Colonic mucosa (tissue), 4 donors: ENCODE results near the gene AKR1B15. TPM values are rescaled to one million over a fixed set of nuclear protein-coding genes. Genes with fewer than 3 reads are reported as not detected.
"Not testable (repeated sequence)": the region's sequence is repeated elsewhere in the genome, so short reads cannot be mapped to it uniquely, and the experiment has no call there.

Experiments
- DNase-seq: peaks from one replicate; pipeline ENCODE4 v3.0.0-alpha.2; 2020
- H3K27ac ChIP-seq: fragments of 200-600 bp; one replicate; pipeline ENCODE4 v1.8.0; 2021
- H3K27me3 ChIP-seq: fragments of 200-600 bp; one replicate; pipeline ENCODE4 v1.8.0; 2021
- H3K36me3 ChIP-seq: fragments of 200-600 bp; one replicate; pipeline ENCODE4 v1.8.0; 2021
- H3K4me1 ChIP-seq: fragments of 200-600 bp; one replicate; pipeline ENCODE4 v1.8.0; 2021; ENCODE audit warnings: mild to moderate bottlenecking
- H3K4me3 ChIP-seq: fragments of 200-600 bp; one replicate; pipeline ENCODE4 v1.8.0; 2021
- H3K9ac ChIP-seq, 2 donors: one replicate each; pipeline ENCODE4 v1.7.0; 2013; ENCODE audit warnings: control low read depth in 2 of 2, low read depth in 2 of 2, low read length in 2 of 2
- H3K9me3 ChIP-seq: fragments of 200-600 bp; one replicate; pipeline ENCODE4 v1.8.0; 2021
- CTCF ChIP-seq: fragments of 200-600 bp; IDR thresholded peaks from one replicate; pipeline ENCODE4 v1.8.0; 2022; ENCODE audit warnings: antibody characterized with exemption, mild to moderate bottlenecking
- intact Hi-C: fragments of 100-400 bp; cut with DNase I; formaldehyde crosslinking; loops from one replicate; pipeline ENCODE4 v1.14.1; 2022
- total RNA-seq, 2 donors: library from RNA; stranded (reverse); fragmentation: NEBNext Ultra II Directional in 1 of 2; extraction: Animal tissue kit (Norgen Biotek cat#: 25700) in 1 of 2; gene quantifications; one replicate each; pipeline ENCODE4 v1.2.1, GENCODE V29; 2021
- donor health status: healthy.
- donor health status: DM: no; HTN: no; CAD: no.
- donor health status: DM: no; HTN: no; CAD: no.

AKR1B15 gene
- total RNA-seq, 2 donors from 2014 or later: 6.5 to 10.6 TPM

GRCh38 chr7:134514106-134514505 lies 34.8 kb upstream of the AKR1B15 start:
- H3K36me3 ChIP-seq: no peaks in the 10 kb centered on the region
- H3K27me3 ChIP-seq: no peaks in the 10 kb centered on the region
- no peaks in the 10 kb centered on the region for H3K4me1 ChIP-seq
- no peaks in the 10 kb centered on the region for H3K9me3 ChIP-seq
- intact Hi-C loops: loop anchor here (2.0 kb wide), 1 partner anchor 93 kb away; no protein-coding TSS in a partner anchor
- no peak overlapping the region for H3K4me3 ChIP-seq
- no peak overlapping the region for H3K9ac ChIP-seq
- TF ChIP-seq CTCF: no peak
- no peak overlapping the region for H3K27ac ChIP-seq
- DNase-seq: no peak

- no peaks in the 10 kb centered on the region for H3K27me3 ChIP-seq
- intact Hi-C loops: loop anchor here (2.0 kb wide), 1 partner anchor 92 kb away; no protein-coding TSS in a partner anchor
- H3K9ac ChIP-seq: no peak overlapping the region
- TF ChIP-seq CTCF: peak; percentile 69
- H3K36me3 ChIP-seq: no peaks in the 10 kb centered on the region
- H3K9me3 ChIP-seq: no peaks in the 10 kb centered on the region
- no peaks in the 10 kb centered on the region for H3K4me1 ChIP-seq
- no peak overlapping the region for H3K4me3 ChIP-seq
- DNase-seq: peak; percentile 58
- H3K27ac ChIP-seq: no peak overlapping the region
Observed at GRCh38 chr7:134514663-134515062, 34.2 kb upstream of the AKR1B15 start.

GRCh38 chr7:134515569-134516468 lies 33.1 kb upstream of the AKR1B15 start:
- H3K4me1 ChIP-seq: no peaks in the 10 kb centered on the region
- H3K4me3 ChIP-seq: no peak overlapping the region
- H3K9me3 ChIP-seq: no peaks in the 10 kb centered on the region
- H3K9ac ChIP-seq: no peak overlapping the region
- H3K36me3 ChIP-seq: no peaks in the 10 kb centered on the region
- H3K27me3 ChIP-seq: no peaks in the 10 kb centered on the region
- TF ChIP-seq CTCF: no peak
- DNase-seq: no peak
- intact Hi-C loops: loop anchor here (2.0 kb wide), 1 partner anchor 91 kb away; no protein-coding TSS in a partner anchor
- no peak overlapping the region for H3K27ac ChIP-seq

GRCh38 chr7:134520130-134520529 lies 28.8 kb upstream of the AKR1B15 start:
- Histone ChIP-seq H3K27me3 (no peaks in the 10 kb centered on the region), H3K4me3 (no peak overlapping the region), H3K36me3 (no peaks in the 10 kb centered on the region), H3K27ac (no peak overlapping the region), H3K4me1 (no peaks in the 10 kb centered on the region), H3K9ac (no peak overlapping the region), H3K9me3 (no peaks in the 10 kb centered on the region)
- no peak for DNase-seq
- intact Hi-C loops: no loop called here
- TF ChIP-seq CTCF: no peak

GRCh38 chr7:134522601-134523000 lies 26.3 kb upstream of the AKR1B15 start:
- no peak for DNase-seq
- Histone ChIP-seq H3K4me3 (no peak overlapping the region), H3K4me1 (no peaks in the 10 kb centered on the region), H3K9ac (no peak overlapping the region), H3K36me3 (no peaks in the 10 kb centered on the region), H3K27me3 (no peaks in the 10 kb centered on the region), H3K27ac (no peak overlapping the region), H3K9me3 (no peaks in the 10 kb centered on the region)
- TF ChIP-seq CTCF: no peak
- intact Hi-C loops: no loop called here

GRCh38 chr7:134525449-134525848 lies 23.5 kb upstream of the AKR1B15 start:
- H3K36me3 ChIP-seq, H3K9me3 ChIP-seq, intact Hi-C loops, H3K27ac ChIP-seq, H3K4me1 ChIP-seq, H3K27me3 ChIP-seq, H3K4me3 ChIP-seq, DNase-seq, H3K9ac ChIP-seq: not testable (repeated sequence)

- not testable (repeated sequence) for H3K4me1 ChIP-seq, H3K27me3 ChIP-seq
- peak overlapping the region; percentile 62 for H3K27ac ChIP-seq
Observed at GRCh38 chr7:134526552-134527248, 22.2 kb upstream of the AKR1B15 start.

More at GRCh38 chr7:134526552-134527248, 22.2 kb upstream of the AKR1B15 start:
- H3K9me3 ChIP-seq, H3K4me3 ChIP-seq, H3K9ac ChIP-seq, H3K36me3 ChIP-seq, DNase-seq, intact Hi-C loops: not testable (repeated sequence)
